ENCODE data around the gene PTCHD4.

The PTCHD4 gene

GRCh38 chr6:48084201-48084600 is 26.8 kb downstream of the PTCHD4 start:
- ChIA-PET CTCF (no interaction called here), POLR2A (no interaction called here)
- no peak overlapping the region for H3K4me3 ChIP-seq (ENCODE audit: control insufficient read depth in 1 of 7, extremely low read depth in 1 of 7, insufficient read depth in 4 of 7, low read depth in 2 of 7, low read length in 6 of 7)
- no peaks in the 10 kb centered on the region for H3K9me3 ChIP-seq (ENCODE audit: control extremely low read depth in 1 of 5, control insufficient read depth in 4 of 5, insufficient read depth in 2 of 5, low read depth in 1 of 5, low read length in 4 of 5)
- H3K36me3 ChIP-seq (ENCODE audit: control insufficient read depth in 4 of 4, insufficient read depth in 4 of 4, low read length in 3 of 4): no peaks in the 10 kb centered on the region
- H3K27ac ChIP-seq (ENCODE audit: insufficient read depth in 1 of 2, low read depth in 1 of 2, low read length in 2 of 2, poor library complexity in 1 of 2, severe bottlenecking in 2 of 2): no peak overlapping the region
- DNase-seq: no peak
- H3K4me1 ChIP-seq (ENCODE audit: control extremely low read depth in 1 of 4, control insufficient read depth in 4 of 4, insufficient read depth in 4 of 4, low read length in 3 of 4): no peaks in the 10 kb centered on the region
- H3K27me3 ChIP-seq (replicated peaks in 2 of 5; ENCODE audit: control insufficient read depth in 4 of 5, insufficient read depth in 5 of 5, low read length in 4 of 5): no peaks in the 10 kb centered on the region

- DNase-seq: no peak
- H3K4me1 ChIP-seq (ENCODE audit: control extremely low read depth in 1 of 4, control insufficient read depth in 4 of 4, insufficient read depth in 4 of 4, low read length in 3 of 4): no peaks in the 10 kb centered on the region
- WGBS (ENCODE audit: insufficient coverage): 93% methylated on average over 3 of the region's 4 CpGs
- H3K9me3 ChIP-seq (ENCODE audit: control extremely low read depth in 1 of 5, control insufficient read depth in 4 of 5, insufficient read depth in 2 of 5, low read depth in 1 of 5, low read length in 4 of 5): peaks cover 0 to 3% (median 0%) of the 10 kb centered on the region in 5 experiments
- POLR2A ChIA-PET: no interaction called here
- H3K36me3 ChIP-seq (ENCODE audit: control insufficient read depth in 4 of 4, insufficient read depth in 4 of 4, low read length in 3 of 4): no peaks in the 10 kb centered on the region
- H3K4me3 ChIP-seq (ENCODE audit: control insufficient read depth in 1 of 7, extremely low read depth in 1 of 7, insufficient read depth in 4 of 7, low read depth in 2 of 7, low read length in 6 of 7): no peak overlapping the region
- CTCF ChIA-PET: interaction anchor here (0.5 kb wide), 1 partner anchor 28 kb away, joined by 3 read pairs; no protein-coding TSS in a partner anchor
- H3K27me3 ChIP-seq (replicated peaks in 2 of 5; ENCODE audit: control insufficient read depth in 4 of 5, insufficient read depth in 5 of 5, low read length in 4 of 5): peaks cover 0 to 2% (median 0%) of the 10 kb centered on the region in 5 experiments
- H3K27ac ChIP-seq (ENCODE audit: insufficient read depth in 1 of 2, low read depth in 1 of 2, low read length in 2 of 2, poor library complexity in 1 of 2, severe bottlenecking in 2 of 2): no peak overlapping the region
Observed at GRCh38 chr6:48080227-48081009, 30.6 kb downstream of the PTCHD4 start.

- H3K4me3 ChIP-seq (ENCODE audit: control insufficient read depth in 1 of 7, extremely low read depth in 1 of 7, insufficient read depth in 4 of 7, low read depth in 2 of 7, low read length in 6 of 7): no peak overlapping the region
- no peak for DNase-seq
- POLR2A ChIA-PET: no interaction called here
- H3K4me1 ChIP-seq (ENCODE audit: control extremely low read depth in 1 of 4, control insufficient read depth in 4 of 4, insufficient read depth in 4 of 4, low read length in 3 of 4): no peaks in the 10 kb centered on the region
- H3K36me3 ChIP-seq (ENCODE audit: control insufficient read depth in 4 of 4, insufficient read depth in 4 of 4, low read length in 3 of 4): no peaks in the 10 kb centered on the region
- CTCF ChIA-PET: no interaction called here
- H3K9me3 ChIP-seq (ENCODE audit: control extremely low read depth in 1 of 5, control insufficient read depth in 4 of 5, insufficient read depth in 2 of 5, low read depth in 1 of 5, low read length in 4 of 5): peaks cover 0 to 3% (median 0%) of the 10 kb centered on the region in 5 experiments
- no peak overlapping the region for H3K27ac ChIP-seq (ENCODE audit: insufficient read depth in 1 of 2, low read depth in 1 of 2, low read length in 2 of 2, poor library complexity in 1 of 2, severe bottlenecking in 2 of 2)
- H3K27me3 ChIP-seq (replicated peaks in 2 of 5; ENCODE audit: control insufficient read depth in 4 of 5, insufficient read depth in 5 of 5, low read length in 4 of 5): peaks cover 0 to 3% (median 0%) of the 10 kb centered on the region in 5 experiments
Observed at GRCh38 chr6:48078120-48078519, 32.9 kb downstream of the PTCHD4 start.

GRCh38 chr6:48075181-48075580 is 35.8 kb downstream of the PTCHD4 start:
- H3K27ac ChIP-seq (ENCODE audit: insufficient read depth in 1 of 2, low read depth in 1 of 2, low read length in 2 of 2, poor library complexity in 1 of 2, severe bottlenecking in 2 of 2): no peak overlapping the region
- DNase-seq: no peak
- H3K4me1 ChIP-seq (ENCODE audit: control extremely low read depth in 1 of 4, control insufficient read depth in 4 of 4, insufficient read depth in 4 of 4, low read length in 3 of 4): no peaks in the 10 kb centered on the region
- H3K36me3 ChIP-seq (ENCODE audit: control insufficient read depth in 4 of 4, insufficient read depth in 4 of 4, low read length in 3 of 4): no peaks in the 10 kb centered on the region
- no peak overlapping the region for H3K4me3 ChIP-seq (ENCODE audit: control insufficient read depth in 1 of 7, extremely low read depth in 1 of 7, insufficient read depth in 4 of 7, low read depth in 2 of 7, low read length in 6 of 7)
- H3K27me3 ChIP-seq (replicated peaks in 2 of 5; ENCODE audit: control insufficient read depth in 4 of 5, insufficient read depth in 5 of 5, low read length in 4 of 5): peaks cover 0 to 6% (median 2%) of the 10 kb centered on the region in 5 experiments
- POLR2A ChIA-PET: no interaction called here
- peaks cover 0 to 3% (median 0%) of the 10 kb centered on the region in 5 experiments for H3K9me3 ChIP-seq (ENCODE audit: control extremely low read depth in 1 of 5, control insufficient read depth in 4 of 5, insufficient read depth in 2 of 5, low read depth in 1 of 5, low read length in 4 of 5)
- CTCF ChIA-PET: no interaction called here

- POLR2A ChIA-PET: no interaction called here
- peaks cover 0 to 3% (median 0%) of the 10 kb centered on the region in 5 experiments for H3K9me3 ChIP-seq (ENCODE audit: control extremely low read depth in 1 of 5, control insufficient read depth in 4 of 5, insufficient read depth in 2 of 5, low read depth in 1 of 5, low read length in 4 of 5)
- no peak overlapping the region for H3K4me3 ChIP-seq (ENCODE audit: control insufficient read depth in 1 of 7, extremely low read depth in 1 of 7, insufficient read depth in 4 of 7, low read depth in 2 of 7, low read length in 6 of 7)
- 96% methylated on average over 6 of the region's 8 CpGs for WGBS (ENCODE audit: insufficient coverage)
- no peak for DNase-seq
- no peak overlapping the region for H3K27ac ChIP-seq (ENCODE audit: insufficient read depth in 1 of 2, low read depth in 1 of 2, low read length in 2 of 2, poor library complexity in 1 of 2, severe bottlenecking in 2 of 2)
- CTCF ChIA-PET: no interaction called here
- no peaks in the 10 kb centered on the region for H3K36me3 ChIP-seq (ENCODE audit: control insufficient read depth in 4 of 4, insufficient read depth in 4 of 4, low read length in 3 of 4)
- H3K27me3 ChIP-seq (replicated peaks in 2 of 5; ENCODE audit: control insufficient read depth in 4 of 5, insufficient read depth in 5 of 5, low read length in 4 of 5): peaks cover 3 to 15% (median 7%) of the 10 kb centered on the region in 5 experiments
- H3K4me1 ChIP-seq (ENCODE audit: control extremely low read depth in 1 of 4, control insufficient read depth in 4 of 4, insufficient read depth in 4 of 4, low read length in 3 of 4): peaks cover 0 to 6% (median 0%) of the 10 kb centered on the region in 4 experiments
Observed at GRCh38 chr6:48073976-48074767, 36.8 kb downstream of the PTCHD4 start.

GRCh38 chr6:48071833-48072232 is 39.2 kb downstream of the PTCHD4 start:
- H3K36me3 ChIP-seq (ENCODE audit: control insufficient read depth in 4 of 4, insufficient read depth in 4 of 4, low read length in 3 of 4): no peaks in the 10 kb centered on the region
- no peak for DNase-seq
- H3K27ac ChIP-seq (ENCODE audit: insufficient read depth in 1 of 2, low read depth in 1 of 2, low read length in 2 of 2, poor library complexity in 1 of 2, severe bottlenecking in 2 of 2): no peak overlapping the region
- peaks cover 6 to 37% (median 16%) of the 10 kb centered on the region in 5 experiments for H3K27me3 ChIP-seq (replicated peaks in 2 of 5; ENCODE audit: control insufficient read depth in 4 of 5, insufficient read depth in 5 of 5, low read length in 4 of 5)
- ChIA-PET CTCF (no interaction called here), POLR2A (no interaction called here)
- H3K4me3 ChIP-seq (ENCODE audit: control insufficient read depth in 1 of 7, extremely low read depth in 1 of 7, insufficient read depth in 4 of 7, low read depth in 2 of 7, low read length in 6 of 7): no peak overlapping the region
- WGBS (ENCODE audit: insufficient coverage): 100% methylated on average over 1 of the region's 3 CpGs
- peaks cover 0 to 3% (median 0%) of the 10 kb centered on the region in 5 experiments for H3K9me3 ChIP-seq (ENCODE audit: control extremely low read depth in 1 of 5, control insufficient read depth in 4 of 5, insufficient read depth in 2 of 5, low read depth in 1 of 5, low read length in 4 of 5)
- peaks cover 0 to 14% (median 0%) of the 10 kb centered on the region in 4 experiments for H3K4me1 ChIP-seq (ENCODE audit: control extremely low read depth in 1 of 4, control insufficient read depth in 4 of 4, insufficient read depth in 4 of 4, low read length in 3 of 4)

- DNase-seq: peak in 2 of 3 donors; percentile 15 to 57
- CTCF ChIA-PET: no interaction called here
- H3K27ac ChIP-seq (ENCODE audit: insufficient read depth in 1 of 2, low read depth in 1 of 2, low read length in 2 of 2, poor library complexity in 1 of 2, severe bottlenecking in 2 of 2): no peak overlapping the region
- POLR2A ChIA-PET: no interaction called here
- H3K9me3 ChIP-seq (ENCODE audit: control extremely low read depth in 1 of 5, control insufficient read depth in 4 of 5, insufficient read depth in 2 of 5, low read depth in 1 of 5, low read length in 4 of 5): peaks cover 0 to 1% (median 0%) of the 10 kb centered on the region in 5 experiments
- 13% methylated on average over 7 of the region's 11 CpGs for WGBS (ENCODE audit: insufficient coverage)
- no peaks in the 10 kb centered on the region for H3K36me3 ChIP-seq (ENCODE audit: control insufficient read depth in 4 of 4, insufficient read depth in 4 of 4, low read length in 3 of 4)
- H3K4me3 ChIP-seq (ENCODE audit: control insufficient read depth in 1 of 7, extremely low read depth in 1 of 7, insufficient read depth in 4 of 7, low read depth in 2 of 7, low read length in 6 of 7): peak overlapping the region in 3 of 7 experiments; percentile 6 to 71 (median 60)
- H3K27me3 ChIP-seq (replicated peaks in 2 of 5; ENCODE audit: control insufficient read depth in 4 of 5, insufficient read depth in 5 of 5, low read length in 4 of 5): peaks cover 6 to 39% (median 17%) of the 10 kb centered on the region in 5 experiments
- peaks cover 0 to 14% (median 0%) of the 10 kb centered on the region in 4 experiments for H3K4me1 ChIP-seq (ENCODE audit: control extremely low read depth in 1 of 4, control insufficient read depth in 4 of 4, insufficient read depth in 4 of 4, low read length in 3 of 4)
Observed at GRCh38 chr6:48069280-48069679, 41.7 kb downstream of the PTCHD4 start.

Data from common myeloid progenitor, CD34-positive (primary cell).